ENCODE data around the gene ALKBH5.

DNA sequence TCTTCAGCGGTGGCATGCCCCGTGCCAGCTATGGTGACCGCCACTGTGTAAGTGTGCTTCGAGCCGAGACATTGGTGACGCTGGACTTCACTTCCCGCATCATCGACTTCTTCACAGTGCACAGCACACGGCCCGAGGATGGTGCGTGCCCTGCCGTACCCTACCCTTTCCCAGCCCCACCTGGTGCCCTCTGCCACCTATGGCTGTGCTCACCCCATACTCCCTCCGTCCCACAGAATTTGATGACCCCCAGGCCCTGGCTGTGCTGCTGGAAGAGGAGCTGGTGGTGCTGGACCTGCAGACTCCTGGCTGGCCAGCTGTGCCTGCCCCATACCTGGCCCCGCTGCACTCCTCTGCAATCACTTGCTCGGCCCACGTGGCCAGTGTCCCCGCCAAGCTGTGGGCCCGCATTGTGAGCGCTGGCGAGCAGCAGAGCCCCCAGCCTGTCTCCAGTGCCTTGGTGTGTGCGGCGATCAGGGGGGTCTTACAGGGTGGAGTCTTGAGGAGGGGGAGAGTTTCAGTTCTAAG lies 51.3 kb downstream of the ALKBH5 start:
- no peak for TF ChIP-seq GATA2 (IDR thresholded peaks at IDR 0.05; ENCODE audit: low read depth, low read length)
- no peak for TF ChIP-seq GATA3 (IDR thresholded peaks at IDR 0.05; ENCODE audit: low read depth, low read length)

Measured in SH-SY5Y (cell line).